ENCODE results near the gene GTPBP6. TPM values are rescaled to one million over a fixed set of nuclear protein-coding genes. Genes with fewer than 3 reads are reported as not detected.

The GTPBP6 gene
- polyA plus RNA-seq, 1 of the 3 experiments (the other 2 are of a cell fraction), result 47.3 TPM

GRCh38 chrX:349702-350101, 31.1 kb upstream of the GTPBP6 start (continued):
- TF ChIP-seq USF2 (IDR thresholded peaks at IDR 0.05; ENCODE audit: borderline replicate concordance, low read depth, low read length) (no peak), IRF3 (IDR thresholded peaks at IDR 0.05; ENCODE audit: low read depth, low read length) (no peak), TEAD4 (IDR thresholded peaks at IDR 0.05; ENCODE audit: borderline replicate concordance, insufficient read depth) (no peak), MXI1 (IDR thresholded peaks at IDR 0.05; ENCODE audit: low read depth, low read length) (no peak)

- H3K4me2 ChIP-seq, result no peak overlapping the region
- H3F3A ChIP-seq (replicated peaks; ENCODE audit: insufficient read depth), result no peaks in the 10 kb centered on the region
- no peaks in the 10 kb centered on the region for H4K20me1 ChIP-seq (ENCODE audit: insufficient read depth)
- no peaks in the 10 kb centered on the region for H3K9me2 ChIP-seq
- 94% methylated on average over 18 of the region's 18 CpGs for WGBS (ENCODE audit: low lambda C conversion rate)
- no peak overlapping the region for H2AFZ ChIP-seq (ENCODE audit: low read depth)
- no peak overlapping the region for H3K27ac ChIP-seq (ENCODE audit: low read depth in 2 of 2, low read length in 1 of 2)
- no peak for TF ChIP-seq FOXJ3 (CRISPR knock-in tag; IDR thresholded peaks at IDR 0.05)
- TF ChIP-seq USF1 (IDR thresholded peaks at IDR 0.05; ENCODE audit: borderline replicate concordance, low read depth), result no peak
- no peak for TF ChIP-seq MEF2A (IDR thresholded peaks at IDR 0.05; ENCODE audit: borderline replicate concordance, low read depth)
- TF ChIP-seq ZBTB33 (IDR thresholded peaks at IDR 0.05; ENCODE audit: borderline replicate concordance, low read depth), result no peak
- TF ChIP-seq EZH2phosphoT487 (IDR thresholded peaks at IDR 0.05; ENCODE audit: borderline replicate concordance, low read depth), result no peak
- no peak for TF ChIP-seq IRF3 (IDR thresholded peaks at IDR 0.05; ENCODE audit: low read depth, low read length)
- no peak for TF ChIP-seq TCF12 (IDR thresholded peaks at IDR 0.05)
- TF ChIP-seq JUND (IDR thresholded peaks at IDR 0.05), result no peak
- TF ChIP-seq ELF1 (IDR thresholded peaks at IDR 0.05), result no peak
- no peak for TF ChIP-seq SIN3A (IDR thresholded peaks at IDR 0.05; ENCODE audit: borderline replicate concordance, low read depth, low read length)
- TF ChIP-seq MAX (IDR thresholded peaks at IDR 0.05; ENCODE audit: low read depth), result no peak
- no peak for TF ChIP-seq FOSL2 (IDR thresholded peaks at IDR 0.05; ENCODE audit: borderline replicate concordance, low read depth)
- no peak for TF ChIP-seq NFIC (IDR thresholded peaks at IDR 0.05; ENCODE audit: borderline replicate concordance)
- ChIA-PET POLR2A (no interaction called here), CTCF (no interaction called here)
- H3K4me3 ChIP-seq (ENCODE audit: low read depth in 2 of 2, low read length in 1 of 2), result no peak overlapping the region
- H3K9ac ChIP-seq, result no peak overlapping the region
- no peaks in the 10 kb centered on the region; a peak in 1 of 4 replicates for H3K4me1 ChIP-seq (ENCODE audit: control insufficient read depth in 1 of 2, insufficient read depth in 2 of 2, low read depth in 1 of 2, low read length in 1 of 2)
- peaks cover 4% of the 10 kb centered on the region in 2 experiments for H3K36me3 ChIP-seq (replicated peaks in 1 of 2; ENCODE audit: control insufficient read depth in 1 of 2, insufficient read depth in 2 of 2, low read length in 1 of 2)
- DNase-seq, result no peak
- no peaks in the 10 kb centered on the region for H3K27me3 ChIP-seq (ENCODE audit: insufficient read depth)
- no peaks in the 10 kb centered on the region for H3K9me3 ChIP-seq
- H3K79me2 ChIP-seq (ENCODE audit: insufficient read depth), result no peaks in the 10 kb centered on the region
Observed at GRCh38 chrX:349196-349595, 30.6 kb upstream of the GTPBP6 start.
